HepG2 (cell line): ENCODE measurements around the gene BTBD19. TPM values are rescaled to one million over a fixed set of nuclear protein-coding genes. Genes with fewer than 3 reads are reported as not detected.

ENCODE experiments used
- ATAC-seq: fragments of 200-7000 bp; cut with Tn5 transposase; 3 replicates; pipeline ENCODE4 v1.9.1; 2020; ENCODE audit warnings: mild to moderate bottlenecking, moderate library complexity
- BruUV-seq: library from RNA; stranded (reverse); fragments of 400-500 nt; replicated peaks from 2 replicates; lab custom pipeline; 2021; lab: Mats Ljungman, UMichigan
- CTCF ChIA-PET: fragments of 300-600 bp; formaldehyde crosslinking; extraction: SDS; loops from one replicate; lab custom pipeline; 2021; ENCODE audit warnings: low total read pairs, inconsistent platforms, low intra/inter-chr PET ratio; lab: Yijun Ruan, JAX
- POLR2A ChIA-PET: fragments of 350-600 bp; sonication (Branson Sonifier 250); formaldehyde crosslinking; loops from one replicate; lab custom pipeline; 2020; ENCODE audit warnings: antibody characterized with exemption, inconsistent platforms; lab: Yijun Ruan, JAX
- DNase-seq: peaks from one replicate; pipeline ENCODE4 v3.0.0-alpha.2; 2015; ENCODE audit warnings: low spot score
- FAIRE-seq: peaks from 3 replicates; lab custom pipeline; 2011; peaks lifted over from hg19 to GRCh38; lab: Jason Lieb, UNC
- H2AFZ ChIP-seq: one replicate; pipeline ENCODE4 v1.6.1; 2011; ENCODE audit warnings: low read length, inconsistent platforms
- H3K27ac ChIP-seq: fragments of 300-600 bp; 3 replicates; pipeline ENCODE4 v1.8.0; 2011; ENCODE audit warnings: mixed run types, mild to moderate bottlenecking, mixed read lengths, low read length, inconsistent platforms; ENCODE audit not compliant: insufficient read depth; ENCODE audit errors: extremely low read length
- H3K27me3 ChIP-seq, 2 experiments: fragments of 200-600 bp in 1 of 2; 2 replicates in 1 of 2; 3 replicates in 1 of 2; pipeline versions ENCODE4 v1.6.0 to v1.8.0; 2011; ENCODE audit warnings: low read length in 2 of 2, mild to moderate bottlenecking in 2 of 2, moderate library complexity in 2 of 2, inconsistent platforms in 1 of 2; ENCODE audit not compliant: insufficient read depth in 2 of 2, control insufficient read depth in 1 of 2
- H3K36me3 ChIP-seq, 2 experiments: fragments of 200-600 bp in 1 of 2; replicated peaks in 1 of 2; 2 replicates in 1 of 2; 3 replicates in 1 of 2; pipeline versions ENCODE4 v1.5.1 to v1.8.0; 2011; ENCODE audit warnings: low read length in 2 of 2, inconsistent platforms in 1 of 2; ENCODE audit not compliant: insufficient read depth in 2 of 2, control insufficient read depth in 1 of 2
- H3K4me1 ChIP-seq: 2 replicates; pipeline ENCODE4 v1.5.1; 2012; ENCODE audit warnings: low read length, inconsistent platforms; ENCODE audit not compliant: insufficient read depth
- H3K4me2 ChIP-seq: 2 replicates; pipeline ENCODE4 v1.6.0; 2011; ENCODE audit warnings: low read depth, low read length, inconsistent platforms
- H3K4me3 ChIP-seq, 3 experiments: fragments of 200-600 bp in 1 of 3; sonication (generic), shearing (Covaris generic) in 1 of 3; replicated peaks in 1 of 3; 2 replicates each; pipeline ENCODE4 v1.5.1; 2011 to 2016; ENCODE audit warnings: low read length in 3 of 3, inconsistent platforms in 2 of 3, low read depth in 2 of 3, mild to moderate bottlenecking in 2 of 3, control low read depth in 1 of 3, mixed read lengths in 1 of 3; ENCODE audit not compliant: insufficient read depth in 1 of 3
- H3K79me2 ChIP-seq: one replicate; pipeline ENCODE4 v1.6.1; 2011; ENCODE audit warnings: low read length, inconsistent platforms; ENCODE audit not compliant: insufficient read depth
- H3K9ac ChIP-seq: 2 replicates; pipeline ENCODE4 v1.6.0; 2011; ENCODE audit warnings: mild to moderate bottlenecking, low read depth, low read length, inconsistent platforms; ENCODE audit not compliant: insufficient read depth
- H3K9me3 ChIP-seq: 2 replicates; pipeline ENCODE4 v1.5.1; 2012; ENCODE audit warnings: mild to moderate bottlenecking, low read length
- H4K20me1 ChIP-seq: 2 replicates; pipeline ENCODE4 v1.6.0; 2011; ENCODE audit warnings: inconsistent platforms, mild to moderate bottlenecking, low read length, moderate library complexity; ENCODE audit not compliant: insufficient read depth
- GABPA ChIP-seq, 2 experiments: IDR thresholded peaks; 2 replicates each; pipeline ENCODE4 v1.6.1; 2011 to 2016; ENCODE audit warnings: low read depth in 2 of 2, low read length in 1 of 2, missing biosample characterization in 1 of 2, missing genetic modification characterization in 1 of 2
- JUND ChIP-seq: sonication (generic); formaldehyde crosslinking; IDR thresholded peaks from 2 replicates; pipeline ENCODE4 v1.8.0; 2022; ENCODE audit warnings: mild to moderate bottlenecking, missing genetic modification reagents
- ONECUT2 ChIP-seq: sonication (generic); formaldehyde crosslinking; IDR thresholded peaks from 2 replicates; pipeline ENCODE4 v1.4.0; 2020; ENCODE audit warnings: missing genetic modification reagents
- PHB2 ChIP-seq: fragments of 450-650 bp; IDR thresholded peaks from 2 replicates; pipeline ENCODE4 v1.6.1; 2018; ENCODE audit not compliant: partially characterized antibody
- SOX5 ChIP-seq: IDR thresholded peaks from 2 replicates; pipeline ENCODE4 v1.6.1; 2016; ENCODE audit warnings: borderline replicate concordance
- ZFP90 ChIP-seq: sonication (generic); formaldehyde crosslinking; IDR thresholded peaks from 2 replicates; pipeline ENCODE4 v1.8.0; 2022; ENCODE audit warnings: missing genetic modification reagents, mild to moderate bottlenecking, inconsistent platforms, borderline replicate concordance
- ZMYM2 ChIP-seq: sonication (generic); formaldehyde crosslinking; IDR thresholded peaks from 2 replicates; pipeline ENCODE4 v1.8.0; 2022; ENCODE audit warnings: mild to moderate bottlenecking, missing genetic modification reagents
- ZNF34 ChIP-seq: sonication (generic); formaldehyde crosslinking; IDR thresholded peaks from 2 replicates; pipeline ENCODE4 v1.4.0; 2020; ENCODE audit warnings: mild to moderate bottlenecking, missing genetic modification reagents, borderline replicate concordance
- ZNF564 ChIP-seq: sonication (generic); formaldehyde crosslinking; IDR thresholded peaks from 2 replicates; pipeline ENCODE4 v1.8.1; 2023; ENCODE audit warnings: mild to moderate bottlenecking, missing genetic modification reagents
- ZNF598 ChIP-seq: sonication (generic); formaldehyde crosslinking; IDR thresholded peaks from 2 replicates; pipeline ENCODE4 v1.5.1; 2020; ENCODE audit warnings: mild to moderate bottlenecking, missing genetic modification reagents, borderline replicate concordance
- WGBS: methylation state at CpG from one replicate; pipeline ENCODE4 v1.1.6; 2017; ENCODE audit warnings: low lambda C conversion rate; 5-methylcytosine and 5-hydroxymethylcytosine counted together
- in situ Hi-C: cut with HindIII; loops from 2 replicates; pipeline ENCODE4 v1.10.0; 2017; ENCODE audit warnings: low pct_unique_long_range_greater_than_20kb; ENCODE audit not compliant: extremely low pct_ligation_motif_present
- intact Hi-C: fragments of 100-400 bp; cut with micrococcal nuclease; formaldehyde crosslinking; loops from one replicate; pipeline ENCODE4 v1.10.0; 2022; ENCODE audit not compliant: unreplicated experiment
- polyA plus RNA-seq, 8 experiments: library from polyadenylated mRNA; depleted of rRNA in 3 of 8; stranded (reverse) in 7 of 8; unstranded in 1 of 8; fragments of >200 nt; fragmentation: Illumina TruSeq in 4 of 8; extraction: Trizol in 4 of 8; gene quantifications; 2 replicates each; pipeline versions ENCODE4 v1.2.1 to v1.2.3, GENCODE V29; 2011 to 2016; ENCODE audit warnings: low read depth in 4 of 8, missing spikeins in 1 of 8, mixed read lengths in 1 of 8; ENCODE audit not compliant: insufficient read depth in 1 of 8
- total RNA-seq, 5 experiments: library from RNA; depleted of rRNA; stranded (reverse); fragments of >200 nt; fragmentation: Illumina TruSeq; extraction: Trizol; gene quantifications; 2 replicates each; pipeline ENCODE4 v1.2.3, GENCODE V29; 2016; ENCODE audit warnings: low read depth in 1 of 5
- TF ChIP-seq, protein P1 (sequence below): sonication (generic); formaldehyde crosslinking; IDR thresholded peaks from 2 replicates; pipeline ENCODE4 v1.8.0; 2022; ENCODE audit warnings: missing genetic modification reagents, mild to moderate bottlenecking, inconsistent platforms, borderline replicate concordance
- TF ChIP-seq, protein P2 (sequence below): sonication (generic); formaldehyde crosslinking; IDR thresholded peaks from 2 replicates; pipeline ENCODE4 v1.4.0; 2020; ENCODE audit warnings: missing genetic modification reagents, borderline replicate concordance
- TF ChIP-seq, protein P3 (sequence below): sonication (generic); formaldehyde crosslinking; IDR thresholded peaks from 2 replicates; pipeline ENCODE4 v1.8.0; 2022; ENCODE audit warnings: missing genetic modification reagents, low read depth, mild to moderate bottlenecking, borderline replicate concordance
- TF ChIP-seq, protein P4 (sequence below): sonication (generic); formaldehyde crosslinking; IDR thresholded peaks from 2 replicates; pipeline ENCODE4 v1.9.0; 2021; ENCODE audit warnings: missing genetic modification reagents, borderline replicate concordance
- TF ChIP-seq, protein P5 (sequence below): sonication (generic); formaldehyde crosslinking; IDR thresholded peaks from 2 replicates; pipeline ENCODE4 v1.5.0; 2020; ENCODE audit warnings: missing genetic modification reagents

BTBD19 gene
- total and polyA plus RNA-seq, 2 of the 13 experiments (the other 11 are each of a cell fraction or from before 2014, with no cell fraction given), result 2.7 to 6.7 TPM

DNA sequence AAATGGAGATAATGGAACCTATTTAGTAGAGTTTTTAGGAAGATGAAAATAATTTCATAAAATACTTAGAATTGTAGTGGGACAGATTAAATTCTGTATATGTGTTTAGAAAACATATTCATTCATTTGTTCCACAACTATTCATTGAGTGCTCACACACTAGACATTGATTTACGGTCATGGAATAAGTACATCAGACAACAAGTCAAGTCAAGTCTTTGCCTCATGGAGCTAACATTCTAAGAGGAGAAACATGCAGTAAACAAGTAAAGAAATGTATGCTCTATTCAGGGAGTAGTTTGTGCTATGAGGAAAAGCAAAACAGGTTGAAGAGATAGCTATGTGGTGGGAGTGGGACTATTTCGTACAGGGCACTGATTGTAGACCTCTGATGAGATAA is 9.0 kb downstream of the BTBD19 start:
- H3K4me2 ChIP-seq, result no peak overlapping the region
- no peak overlapping the region for H3K4me3 ChIP-seq
- POLR2A ChIA-PET, result interaction anchor here (1.2 to 11.3 kb wide), 4 partner anchors 8 to 87 kb away, joined by 3 to 570 read pairs (median 94); partner anchors contain the start of genes BTBD19, DYNLT4 and PLK3
- H3K27me3 ChIP-seq, result no peaks in the 10 kb centered on the region
- intact Hi-C loops, result loop anchor here (5.0 kb wide), 1 partner anchor 35 kb away; no protein-coding TSS in a partner anchor
- no peak for TF ChIP-seq SOX5 (CRISPR knock-in tag)
- TF ChIP-seq ZFP90 (CRISPR knock-in tag), result no peak
- no peak for TF ChIP-seq ZNF564
- TF ChIP-seq, protein P1, sequence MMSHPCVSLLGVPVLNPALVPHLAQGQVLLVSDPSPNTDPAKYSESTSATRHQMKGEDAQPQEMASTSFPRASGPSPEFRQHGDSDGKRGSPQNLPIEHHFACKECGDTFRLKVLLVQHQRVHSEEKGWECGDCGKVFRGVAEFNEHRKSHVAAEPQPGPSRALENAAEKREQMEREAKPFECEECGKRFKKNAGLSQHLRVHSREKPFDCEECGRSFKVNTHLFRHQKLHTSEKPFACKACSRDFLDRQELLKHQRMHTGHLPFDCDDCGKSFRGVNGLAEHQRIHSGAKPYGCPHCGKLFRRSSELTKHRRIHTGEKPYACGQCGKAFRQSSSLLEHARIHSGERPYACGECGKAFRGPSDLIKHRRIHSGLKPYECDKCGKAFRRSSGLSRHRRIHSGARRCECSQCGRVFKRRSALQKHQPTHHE (CRISPR knock-in tag), result no peak
- no peak for TF ChIP-seq ZMYM2
- TF ChIP-seq, protein P2, sequence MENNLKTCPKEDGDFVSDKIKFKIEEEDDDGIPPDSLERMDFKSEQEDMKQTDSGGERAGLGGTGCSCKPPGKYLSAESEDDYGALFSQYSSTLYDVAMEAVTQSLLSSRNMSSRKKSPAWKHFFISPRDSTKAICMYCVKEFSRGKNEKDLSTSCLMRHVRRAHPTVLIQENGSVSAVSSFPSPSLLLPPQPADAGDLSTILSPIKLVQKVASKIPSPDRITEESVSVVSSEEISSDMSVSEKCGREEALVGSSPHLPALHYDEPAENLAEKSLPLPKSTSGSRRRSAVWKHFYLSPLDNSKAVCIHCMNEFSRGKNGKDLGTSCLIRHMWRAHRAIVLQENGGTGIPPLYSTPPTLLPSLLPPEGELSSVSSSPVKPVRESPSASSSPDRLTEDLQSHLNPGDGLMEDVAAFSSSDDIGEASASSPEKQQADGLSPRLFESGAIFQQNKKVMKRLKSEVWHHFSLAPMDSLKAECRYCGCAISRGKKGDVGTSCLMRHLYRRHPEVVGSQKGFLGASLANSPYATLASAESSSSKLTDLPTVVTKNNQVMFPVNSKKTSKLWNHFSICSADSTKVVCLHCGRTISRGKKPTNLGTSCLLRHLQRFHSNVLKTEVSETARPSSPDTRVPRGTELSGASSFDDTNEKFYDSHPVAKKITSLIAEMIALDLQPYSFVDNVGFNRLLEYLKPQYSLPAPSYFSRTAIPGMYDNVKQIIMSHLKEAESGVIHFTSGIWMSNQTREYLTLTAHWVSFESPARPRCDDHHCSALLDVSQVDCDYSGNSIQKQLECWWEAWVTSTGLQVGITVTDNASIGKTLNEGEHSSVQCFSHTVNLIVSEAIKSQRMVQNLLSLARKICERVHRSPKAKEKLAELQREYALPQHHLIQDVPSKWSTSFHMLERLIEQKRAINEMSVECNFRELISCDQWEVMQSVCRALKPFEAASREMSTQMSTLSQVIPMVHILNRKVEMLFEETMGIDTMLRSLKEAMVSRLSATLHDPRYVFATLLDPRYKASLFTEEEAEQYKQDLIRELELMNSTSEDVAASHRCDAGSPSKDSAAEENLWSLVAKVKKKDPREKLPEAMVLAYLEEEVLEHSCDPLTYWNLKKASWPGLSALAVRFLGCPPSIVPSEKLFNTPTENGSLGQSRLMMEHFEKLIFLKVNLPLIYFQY, result no peak
- TF ChIP-seq PHB2, result no peak
- TF ChIP-seq, protein P3, sequence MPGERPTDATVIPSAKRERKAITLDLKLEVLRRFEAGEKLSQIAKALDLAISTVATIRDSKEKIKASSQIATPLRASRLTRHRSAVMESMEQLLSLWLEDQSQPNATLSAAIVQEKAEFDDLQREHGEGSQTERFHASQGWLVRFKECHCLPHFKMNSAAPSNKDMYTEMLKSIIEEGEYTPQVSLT, result no peak
- no peak for TF ChIP-seq ZNF34 (CRISPR knock-in tag)
- no peak for TF ChIP-seq ZNF598 (CRISPR knock-in tag)
- TF ChIP-seq, protein P4, sequence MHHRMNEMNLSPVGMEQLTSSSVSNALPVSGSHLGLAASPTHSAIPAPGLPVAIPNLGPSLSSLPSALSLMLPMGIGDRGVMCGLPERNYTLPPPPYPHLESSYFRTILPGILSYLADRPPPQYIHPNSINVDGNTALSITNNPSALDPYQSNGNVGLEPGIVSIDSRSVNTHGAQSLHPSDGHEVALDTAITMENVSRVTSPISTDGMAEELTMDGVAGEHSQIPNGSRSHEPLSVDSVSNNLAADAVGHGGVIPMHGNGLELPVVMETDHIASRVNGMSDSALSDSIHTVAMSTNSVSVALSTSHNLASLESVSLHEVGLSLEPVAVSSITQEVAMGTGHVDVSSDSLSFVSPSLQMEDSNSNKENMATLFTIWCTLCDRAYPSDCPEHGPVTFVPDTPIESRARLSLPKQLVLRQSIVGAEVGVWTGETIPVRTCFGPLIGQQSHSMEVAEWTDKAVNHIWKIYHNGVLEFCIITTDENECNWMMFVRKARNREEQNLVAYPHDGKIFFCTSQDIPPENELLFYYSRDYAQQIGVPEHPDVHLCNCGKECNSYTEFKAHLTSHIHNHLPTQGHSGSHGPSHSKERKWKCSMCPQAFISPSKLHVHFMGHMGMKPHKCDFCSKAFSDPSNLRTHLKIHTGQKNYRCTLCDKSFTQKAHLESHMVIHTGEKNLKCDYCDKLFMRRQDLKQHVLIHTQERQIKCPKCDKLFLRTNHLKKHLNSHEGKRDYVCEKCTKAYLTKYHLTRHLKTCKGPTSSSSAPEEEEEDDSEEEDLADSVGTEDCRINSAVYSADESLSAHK (CRISPR knock-in tag), result no peak
- TF ChIP-seq ONECUT2 (CRISPR knock-in tag), result no peak
- TF ChIP-seq, protein P5, sequence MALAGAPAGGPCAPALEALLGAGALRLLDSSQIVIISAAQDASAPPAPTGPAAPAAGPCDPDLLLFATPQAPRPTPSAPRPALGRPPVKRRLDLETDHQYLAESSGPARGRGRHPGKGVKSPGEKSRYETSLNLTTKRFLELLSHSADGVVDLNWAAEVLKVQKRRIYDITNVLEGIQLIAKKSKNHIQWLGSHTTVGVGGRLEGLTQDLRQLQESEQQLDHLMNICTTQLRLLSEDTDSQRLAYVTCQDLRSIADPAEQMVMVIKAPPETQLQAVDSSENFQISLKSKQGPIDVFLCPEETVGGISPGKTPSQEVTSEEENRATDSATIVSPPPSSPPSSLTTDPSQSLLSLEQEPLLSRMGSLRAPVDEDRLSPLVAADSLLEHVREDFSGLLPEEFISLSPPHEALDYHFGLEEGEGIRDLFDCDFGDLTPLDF (CRISPR knock-in tag), result no peak
- no peak for TF ChIP-seq JUND (CRISPR knock-in tag)
- TF ChIP-seq GABPA (IDR thresholded peaks at IDR 0.05; ENCODE audit: low read depth, low read length), result no peak
- no peak for TF ChIP-seq GABPA (CRISPR knock-in tag; IDR thresholded peaks at IDR 0.05; ENCODE audit: low read depth)
- in situ Hi-C loops, result no loop called here
- no peak for ATAC-seq
- 98% methylated on average over 2 of the region's 2 CpGs for WGBS
- H4K20me1 ChIP-seq, result no peaks in the 10 kb centered on the region
- no peak for DNase-seq
- CTCF ChIA-PET, result no interaction called here
- H3K4me1 ChIP-seq, result peaks cover 38% of the 10 kb centered on the region
- no peak overlapping the region for H3K9ac ChIP-seq
- FAIRE-seq, result no peak
- H3K36me3 ChIP-seq, result no peaks in the 10 kb centered on the region; a peak in 1 of 5 replicates
- no peaks in the 10 kb centered on the region for H3K79me2 ChIP-seq
- BruUV-seq, result no TSS peak
- no peak overlapping the region for H2AFZ ChIP-seq
- H3K9me3 ChIP-seq, result no peaks in the 10 kb centered on the region
- H3K27ac ChIP-seq, result no peak overlapping the region
